ENCODE data around the gene DNAH7.

GRCh38 chr2:196041786-196042185 is 26.9 kb downstream of the DNAH7 start:
- TF ChIP-seq POLR2AphosphoS5 (IDR thresholded peaks at IDR 0.05) (no peak), POLR2A (IDR thresholded peaks at IDR 0.05) (no peak)
- TF ChIP-seq, protein P1, sequence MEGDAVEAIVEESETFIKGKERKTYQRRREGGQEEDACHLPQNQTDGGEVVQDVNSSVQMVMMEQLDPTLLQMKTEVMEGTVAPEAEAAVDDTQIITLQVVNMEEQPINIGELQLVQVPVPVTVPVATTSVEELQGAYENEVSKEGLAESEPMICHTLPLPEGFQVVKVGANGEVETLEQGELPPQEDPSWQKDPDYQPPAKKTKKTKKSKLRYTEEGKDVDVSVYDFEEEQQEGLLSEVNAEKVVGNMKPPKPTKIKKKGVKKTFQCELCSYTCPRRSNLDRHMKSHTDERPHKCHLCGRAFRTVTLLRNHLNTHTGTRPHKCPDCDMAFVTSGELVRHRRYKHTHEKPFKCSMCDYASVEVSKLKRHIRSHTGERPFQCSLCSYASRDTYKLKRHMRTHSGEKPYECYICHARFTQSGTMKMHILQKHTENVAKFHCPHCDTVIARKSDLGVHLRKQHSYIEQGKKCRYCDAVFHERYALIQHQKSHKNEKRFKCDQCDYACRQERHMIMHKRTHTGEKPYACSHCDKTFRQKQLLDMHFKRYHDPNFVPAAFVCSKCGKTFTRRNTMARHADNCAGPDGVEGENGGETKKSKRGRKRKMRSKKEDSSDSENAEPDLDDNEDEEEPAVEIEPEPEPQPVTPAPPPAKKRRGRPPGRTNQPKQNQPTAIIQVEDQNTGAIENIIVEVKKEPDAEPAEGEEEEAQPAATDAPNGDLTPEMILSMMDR (IDR thresholded peaks at IDR 0.05): no peak
